Skeletal muscle satellite cell (primary cell): ENCODE data around the gene KMT2E.
"Not testable (repeated sequence)": the region's sequence is repeated elsewhere in the genome, so short reads cannot be mapped to it uniquely, and the experiment has no call there.

Experiments used
- H3K27me3 ChIP-seq: 2 replicates; pipeline ENCODE4 v1.7.0; 2013; ENCODE audit warnings: low read length; ENCODE audit not compliant: control insufficient read depth, insufficient read depth
- H3K36me3 ChIP-seq: 2 replicates; pipeline ENCODE4 v1.7.0; 2013; ENCODE audit warnings: mild to moderate bottlenecking, control low read depth, low read length; ENCODE audit not compliant: insufficient read depth
- H3K4me1 ChIP-seq: 2 replicates; pipeline ENCODE4 v1.7.0; 2013; ENCODE audit warnings: low read length; ENCODE audit not compliant: control insufficient read depth, insufficient read depth
- H3K4me2 ChIP-seq: 2 replicates; pipeline ENCODE4 v1.7.0; 2013; ENCODE audit warnings: mild to moderate bottlenecking, low read length
- H3K4me3 ChIP-seq: 2 replicates; pipeline ENCODE4 v1.7.0; 2013; ENCODE audit warnings: low read length
- H3K9ac ChIP-seq: 2 replicates; pipeline ENCODE4 v1.7.0; 2013; ENCODE audit warnings: mild to moderate bottlenecking, low read depth, low read length, moderate library complexity
- H3K9me3 ChIP-seq: replicated peaks from 2 replicates; pipeline ENCODE4 v1.7.0; 2013; ENCODE audit warnings: mild to moderate bottlenecking, control low read depth, low read length

KMT2E gene

GRCh38 chr7:104983578-104984539 lies 30.1 kb upstream of the KMT2E start:
- Histone ChIP-seq H3K27me3 (no peaks in the 10 kb centered on the region), H3K9me3 (no peaks in the 10 kb centered on the region), H3K9ac (peak overlapping the region; percentile 96), H3K4me3 (peak overlapping the region; percentile 72), H3K4me2 (peak overlapping the region; percentile 91), H3K36me3 (peaks cover 11% of the 10 kb centered on the region), H3K4me1 (peaks cover 80% of the 10 kb centered on the region)

GRCh38 chr7:104984585-104985258 lies 29.3 kb upstream of the KMT2E start:
- no peaks in the 10 kb centered on the region for H3K27me3 ChIP-seq
- H3K4me2 ChIP-seq = peak overlapping the region; percentile 91
- peaks cover 71% of the 10 kb centered on the region for H3K4me1 ChIP-seq
- peak overlapping the region; percentile 96 for H3K9ac ChIP-seq
- H3K36me3 ChIP-seq = peaks cover 11% of the 10 kb centered on the region
- peak overlapping the region; percentile 72 for H3K4me3 ChIP-seq
- H3K9me3 ChIP-seq = no peaks in the 10 kb centered on the region

GRCh38 chr7:104985259-104985617 lies 28.8 kb upstream of the KMT2E start:
- Histone ChIP-seq H3K27me3 (no peaks in the 10 kb centered on the region), H3K9me3 (no peaks in the 10 kb centered on the region), H3K4me1 (peaks cover 66% of the 10 kb centered on the region), H3K9ac (peak overlapping the region; percentile 96), H3K36me3 (peaks cover 12% of the 10 kb centered on the region), H3K4me3 (no peak overlapping the region), H3K4me2 (peak overlapping the region; percentile 91)

GRCh38 chr7:104986628-104987259 lies 27.3 kb upstream of the KMT2E start:
- H3K4me3 ChIP-seq = no peak overlapping the region
- peaks cover 51% of the 10 kb centered on the region for H3K4me1 ChIP-seq
- H3K4me2 ChIP-seq = no peak overlapping the region
- no peaks in the 10 kb centered on the region for H3K27me3 ChIP-seq
- no peaks in the 10 kb centered on the region for H3K9me3 ChIP-seq
- no peak overlapping the region for H3K9ac ChIP-seq
- H3K36me3 ChIP-seq = peaks cover 21% of the 10 kb centered on the region

- Histone ChIP-seq H3K4me1 (peaks cover 45% of the 10 kb centered on the region), H3K36me3 (peaks cover 21% of the 10 kb centered on the region)
- H3K27me3 ChIP-seq, H3K4me2 ChIP-seq, H3K4me3 ChIP-seq, H3K9ac ChIP-seq, H3K9me3 ChIP-seq: not testable (repeated sequence)
Measured at GRCh38 chr7:104987403-104987802, 26.6 kb upstream of the KMT2E start.

- Histone ChIP-seq H3K4me1 (peaks cover 14% of the 10 kb centered on the region), H3K4me3 (no peak overlapping the region), H3K9ac (no peak overlapping the region), H3K27me3 (no peaks in the 10 kb centered on the region), H3K36me3 (peaks cover 39% of the 10 kb centered on the region), H3K9me3 (no peaks in the 10 kb centered on the region), H3K4me2 (no peak overlapping the region)
Measured at GRCh38 chr7:104990983-104991382, 23.0 kb upstream of the KMT2E start.

- peaks cover 7% of the 10 kb centered on the region for H3K4me1 ChIP-seq
- no peaks in the 10 kb centered on the region for H3K27me3 ChIP-seq
- no peak overlapping the region for H3K4me2 ChIP-seq
- no peak overlapping the region for H3K4me3 ChIP-seq
- H3K9me3 ChIP-seq = no peaks in the 10 kb centered on the region
- H3K9ac ChIP-seq = no peak overlapping the region
- H3K36me3 ChIP-seq = peaks cover 40% of the 10 kb centered on the region
Measured at GRCh38 chr7:104992306-104992705, 21.7 kb upstream of the KMT2E start.

- Histone ChIP-seq H3K36me3 (peaks cover 40% of the 10 kb centered on the region), H3K4me2 (no peak overlapping the region), H3K9ac (no peak overlapping the region), H3K27me3 (no peaks in the 10 kb centered on the region), H3K4me1 (no peaks in the 10 kb centered on the region), H3K9me3 (no peaks in the 10 kb centered on the region), H3K4me3 (no peak overlapping the region)
Measured at GRCh38 chr7:104993217-104993862, 20.7 kb upstream of the KMT2E start.

GRCh38 chr7:104998040-104998752 lies 15.8 kb upstream of the KMT2E start:
- H3K4me2 ChIP-seq = no peak overlapping the region
- H3K36me3 ChIP-seq = peaks cover 32% of the 10 kb centered on the region
- no peaks in the 10 kb centered on the region for H3K9me3 ChIP-seq
- no peaks in the 10 kb centered on the region for H3K27me3 ChIP-seq
- H3K4me3 ChIP-seq = no peak overlapping the region
- peaks cover 22% of the 10 kb centered on the region for H3K4me1 ChIP-seq
- no peak overlapping the region for H3K9ac ChIP-seq

- no peaks in the 10 kb centered on the region for H3K9me3 ChIP-seq
- H3K27me3 ChIP-seq = no peaks in the 10 kb centered on the region
- H3K4me3 ChIP-seq = no peak overlapping the region
- H3K36me3 ChIP-seq = peaks cover 17% of the 10 kb centered on the region
- peaks cover 36% of the 10 kb centered on the region for H3K4me1 ChIP-seq
- no peak overlapping the region for H3K4me2 ChIP-seq
- H3K9ac ChIP-seq = no peak overlapping the region
Measured at GRCh38 chr7:105000200-105000599, 13.8 kb upstream of the KMT2E start.
